HepG2 (cell line): ENCODE measurements around the gene ADI1. TPM values are rescaled to one million over a fixed set of nuclear protein-coding genes. Genes with fewer than 3 reads are reported as not detected.

Experiments used
- ATF3 ChIP-seq: sonication (generic); formaldehyde crosslinking; IDR thresholded peaks from 2 replicates; pipeline ENCODE4 v1.4.0; 2020; ENCODE audit warnings: missing genetic modification reagents
- CBX5 ChIP-seq: sonication (generic); formaldehyde crosslinking; IDR thresholded peaks from 2 replicates; pipeline ENCODE4 v1.4.0; 2020; ENCODE audit warnings: missing genetic modification reagents, borderline replicate concordance
- CENPBD1 ChIP-seq: sonication (generic); formaldehyde crosslinking; IDR thresholded peaks from 2 replicates; pipeline ENCODE4 v1.8.0; 2022; ENCODE audit warnings: missing genetic modification reagents, low read depth, mild to moderate bottlenecking, borderline replicate concordance
- DNMT3B ChIP-seq: conservative IDR thresholded peaks from 2 replicates; pipeline ENCODE4 v1.6.1; 2016; ENCODE audit warnings: missing biosample characterization, control low read depth
- EED ChIP-seq: sonication (generic); formaldehyde crosslinking; IDR thresholded peaks from 2 replicates; pipeline ENCODE4 v1.5.0; 2020; ENCODE audit warnings: mild to moderate bottlenecking, missing genetic modification reagents
- FOXP1 ChIP-seq, 2 experiments: fragments of 450-650 bp in 1 of 2; IDR thresholded peaks; 2 replicates each; pipeline ENCODE4 v1.6.1; 2017 to 2018; ENCODE audit warnings: antibody characterized with exemption in 1 of 2
- GATAD1 ChIP-seq: IDR thresholded peaks from 2 replicates; pipeline ENCODE4 v1.6.1; 2016; ENCODE audit warnings: missing genetic modification reagents, missing compliant biosample characterization
- IRF2 ChIP-seq: IDR thresholded peaks from 2 replicates; pipeline ENCODE4 v1.6.1; 2018; ENCODE audit warnings: missing genetic modification reagents, missing compliant biosample characterization
- MXD4 ChIP-seq: IDR thresholded peaks from 2 replicates; pipeline ENCODE4 v1.6.1; 2016; ENCODE audit warnings: mild to moderate bottlenecking, missing biosample characterization, missing genetic modification reagents
- RELA ChIP-seq: sonication (generic); formaldehyde crosslinking; IDR thresholded peaks from 2 replicates; pipeline ENCODE4 v1.4.0; 2020; ENCODE audit warnings: missing genetic modification reagents
- SNAI1 ChIP-seq: sonication (generic); formaldehyde crosslinking; IDR thresholded peaks from 2 replicates; pipeline ENCODE4 v1.5.0; 2020; ENCODE audit warnings: mild to moderate bottlenecking, missing genetic modification reagents, borderline replicate concordance
- TBX3 ChIP-seq: fragments of 450-650 bp; IDR thresholded peaks from 2 replicates; pipeline ENCODE4 v1.6.1; 2017; ENCODE audit warnings: antibody characterized with exemption, mild to moderate bottlenecking, inconsistent platforms, borderline replicate concordance
- TFDP1 ChIP-seq: IDR thresholded peaks from 2 replicates; pipeline ENCODE4 v1.6.1; 2016; ENCODE audit warnings: missing compliant biosample characterization, missing genetic modification reagents, borderline replicate concordance
- ZBTB40 ChIP-seq, 2 experiments: fragments of 450-650 bp in 1 of 2; sonication (generic) in 1 of 2; formaldehyde crosslinking in 1 of 2; IDR thresholded peaks; 2 replicates each; pipeline versions ENCODE4 v1.6.1 to v1.8.0; 2016 to 2022; ENCODE audit warnings: antibody characterized with exemption in 1 of 2, mild to moderate bottlenecking in 1 of 2, missing genetic modification reagents in 1 of 2
- ZNF17 ChIP-seq: sonication (generic); formaldehyde crosslinking; IDR thresholded peaks from 2 replicates; pipeline ENCODE4 v1.5.0; 2020; ENCODE audit warnings: mild to moderate bottlenecking, missing genetic modification reagents
- ZNF773 ChIP-seq: sonication (generic); formaldehyde crosslinking; IDR thresholded peaks from 2 replicates; pipeline ENCODE4 v1.4.0; 2020; ENCODE audit warnings: missing genetic modification reagents, borderline replicate concordance
- ZNF784 ChIP-seq: sonication (generic); formaldehyde crosslinking; IDR thresholded peaks from 2 replicates; pipeline ENCODE4 v1.5.1; 2020; ENCODE audit warnings: missing genetic modification reagents, mild to moderate bottlenecking, borderline replicate concordance
- ZNF839 ChIP-seq: sonication (generic); formaldehyde crosslinking; IDR thresholded peaks from 2 replicates; pipeline ENCODE4 v1.4.0; 2020; ENCODE audit warnings: missing genetic modification reagents, mild to moderate bottlenecking, borderline replicate concordance
- polyA plus RNA-seq, 8 experiments: library from polyadenylated mRNA; depleted of rRNA in 3 of 8; stranded (reverse) in 7 of 8; unstranded in 1 of 8; fragments of >200 nt; fragmentation: Illumina TruSeq in 4 of 8; extraction: Trizol in 4 of 8; gene quantifications; 2 replicates each; pipeline versions ENCODE4 v1.2.1 to v1.2.3, GENCODE V29; 2011 to 2016; ENCODE audit warnings: low read depth in 4 of 8, missing spikeins in 1 of 8, mixed read lengths in 1 of 8; ENCODE audit not compliant: insufficient read depth in 1 of 8
- total RNA-seq, 5 experiments: library from RNA; depleted of rRNA; stranded (reverse); fragments of >200 nt; fragmentation: Illumina TruSeq; extraction: Trizol; gene quantifications; 2 replicates each; pipeline ENCODE4 v1.2.3, GENCODE V29; 2016; ENCODE audit warnings: low read depth in 1 of 5

The ADI1 gene
- total and polyA plus RNA-seq, 2 of the 13 experiments (the other 11 are each of a cell fraction or from before 2014, with no cell fraction given): 28.7 to 123 TPM

- TF ChIP-seq GATAD1 (CRISPR knock-in tag) (no peak), ZNF773 (CRISPR knock-in tag) (no peak), ZNF839 (CRISPR knock-in tag) (no peak), CBX5 (CRISPR knock-in tag) (0 out of 2 replicates have a peak, but pooled peaks have one; percentile 19), EED (no peak), ATF3 (CRISPR knock-in tag) (no peak), ZNF784 (CRISPR knock-in tag) (no peak), RELA (CRISPR knock-in tag) (no peak), SNAI1 (no peak), CENPBD1 (CRISPR knock-in tag) (no peak), TBX3 (no peak), MXD4 (CRISPR knock-in tag) (no peak), TFDP1 (CRISPR knock-in tag) (no peak), DNMT3B (CRISPR knock-in tag) (no peak), IRF2 (CRISPR knock-in tag) (0 out of 2 replicates have a peak, but pooled peaks have one; percentile 42), ZNF17 (CRISPR knock-in tag) (no peak), ZBTB40 (IDR thresholded peaks at IDR 0.05) (no peak), ZBTB40 (CRISPR knock-in tag; IDR thresholded peaks at IDR 0.05) (no peak), FOXP1 (IDR thresholded peaks at IDR 0.05) (no peak), FOXP1 (CRISPR knock-in tag; IDR thresholded peaks at IDR 0.05) (no peak)
Measured at GRCh38 chr2:3480352-3481010, 38.9 kb downstream of the ADI1 start (continued).
